A172 (cell line): ENCODE data around the gene DIS3L2. TPM values are rescaled to one million over a fixed set of nuclear protein-coding genes. Genes with fewer than 3 reads are reported as not detected.

Source experiments
- DNase-seq: peaks from one replicate; pipeline ENCODE4 v3.0.0-alpha.2; 2015; ENCODE audit warnings: low spot score
- total RNA-seq: library from RNA; depleted of rRNA; stranded (reverse); fragments of >200 nt; shearing (Covaris generic); gene quantifications from 2 replicates; pipeline ENCODE4 v1.2.3, GENCODE V29; 2014

DIS3L2 gene
- total RNA-seq, 1 experiment from 2014 or later, result 19.2 TPM

DNA sequence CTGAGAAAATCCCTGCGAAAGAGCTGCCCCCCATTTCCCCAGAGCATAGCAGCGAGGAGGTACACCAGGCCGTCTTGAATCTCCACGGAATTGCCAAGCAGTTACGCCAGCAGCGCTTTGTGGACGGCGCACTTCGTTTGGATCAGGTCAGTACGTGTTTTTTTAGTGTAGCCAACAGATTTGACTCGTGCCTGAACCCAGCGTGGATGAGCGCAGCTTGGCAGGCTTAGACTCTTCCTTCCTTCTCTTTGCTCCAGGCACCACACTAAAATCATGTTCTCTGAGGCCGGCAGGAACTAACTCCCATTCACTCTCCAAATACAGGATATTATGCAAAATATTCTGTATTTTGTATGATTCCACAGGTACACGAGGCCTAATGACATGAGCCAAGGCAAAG is 301.8 kb downstream of the DIS3L2 start:
- no peak for DNase-seq

DNA sequence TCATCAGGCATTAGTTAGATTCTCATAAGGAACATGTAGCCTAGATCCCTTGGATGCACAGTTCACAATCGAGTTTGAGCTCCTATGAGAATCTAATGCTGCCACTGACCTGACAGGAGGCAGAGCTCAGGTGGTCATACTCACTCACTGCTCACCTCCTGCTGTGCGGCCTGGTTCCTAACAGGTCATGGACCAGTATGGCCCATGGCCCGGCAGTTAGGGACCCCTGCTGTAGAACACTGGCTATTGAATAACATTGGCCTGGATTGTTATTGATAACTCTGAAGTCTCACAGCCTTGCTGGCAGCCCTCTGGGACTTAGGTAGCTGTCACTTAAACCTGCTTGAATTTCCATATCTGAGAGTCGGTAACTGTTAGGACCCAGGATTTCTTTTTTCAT is 302.6 kb downstream of the DIS3L2 start:
- DNase-seq, result no peak

DNA sequence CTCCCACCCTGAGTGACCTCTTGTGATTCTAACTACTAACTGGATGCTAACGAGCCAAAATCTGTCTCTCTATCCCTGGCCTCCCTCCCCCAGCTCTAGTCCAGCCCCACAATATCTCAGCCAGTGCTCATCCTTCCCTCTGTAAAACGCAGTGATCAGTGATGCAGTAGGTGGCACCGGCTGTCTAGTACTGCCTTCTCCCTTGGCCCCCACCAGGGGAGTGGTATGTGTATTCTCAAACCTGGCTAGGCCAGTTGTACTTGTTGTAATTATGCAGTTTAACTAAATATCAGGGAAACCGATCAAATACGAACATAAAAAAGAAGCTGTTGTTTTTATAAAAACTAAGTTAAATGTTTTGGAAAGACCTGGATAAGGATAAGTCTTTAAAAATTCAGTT is 303.8 kb downstream of the DIS3L2 start:
- DNase-seq, result no peak

DNA sequence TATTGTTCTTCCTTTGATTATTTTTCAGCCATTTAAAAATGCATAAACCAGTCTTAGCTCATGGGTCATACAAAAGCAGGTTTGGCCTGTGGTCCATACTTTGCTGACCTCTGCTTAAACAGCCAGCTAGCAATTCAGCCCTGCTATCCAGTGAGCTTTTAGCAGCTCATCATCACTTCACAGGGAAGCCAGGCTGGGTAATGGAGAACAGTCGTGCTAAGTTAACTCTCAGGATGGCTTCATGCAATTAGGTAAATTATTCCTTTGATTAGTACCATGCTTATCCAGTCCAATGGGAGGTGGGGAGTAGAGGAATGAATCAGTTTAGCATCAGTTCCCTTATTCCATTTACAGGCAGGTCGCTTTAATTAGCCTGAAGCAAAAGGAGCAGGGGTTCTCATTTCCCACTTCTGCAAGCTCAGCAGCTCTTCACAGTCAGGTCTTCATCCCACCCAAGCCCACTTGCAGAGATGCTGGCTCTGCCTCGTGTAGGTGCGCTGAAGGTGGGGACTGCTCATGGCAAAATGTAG is 307.2 kb downstream of the DIS3L2 start:
- no peak for DNase-seq

DNA sequence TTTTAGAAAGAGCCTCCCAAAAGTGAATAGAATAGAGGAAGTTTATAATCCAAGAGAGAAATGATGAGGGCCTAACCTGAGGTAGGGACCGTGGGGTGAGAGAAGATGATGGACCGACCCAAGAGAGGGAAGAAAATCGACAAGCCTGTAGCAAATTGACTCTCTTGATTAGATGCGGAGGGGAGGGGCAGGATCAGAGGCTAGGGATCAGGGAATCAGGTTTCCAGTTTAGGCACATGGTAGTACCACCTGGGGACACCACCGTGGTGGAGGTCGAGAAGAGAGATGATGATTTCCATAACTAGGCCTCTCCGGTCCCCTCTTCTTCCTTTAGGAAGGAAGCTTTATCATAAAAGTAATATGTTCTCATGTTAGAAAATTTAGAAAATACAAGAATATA is 308.4 kb downstream of the DIS3L2 start:
- no peak for DNase-seq

DNA sequence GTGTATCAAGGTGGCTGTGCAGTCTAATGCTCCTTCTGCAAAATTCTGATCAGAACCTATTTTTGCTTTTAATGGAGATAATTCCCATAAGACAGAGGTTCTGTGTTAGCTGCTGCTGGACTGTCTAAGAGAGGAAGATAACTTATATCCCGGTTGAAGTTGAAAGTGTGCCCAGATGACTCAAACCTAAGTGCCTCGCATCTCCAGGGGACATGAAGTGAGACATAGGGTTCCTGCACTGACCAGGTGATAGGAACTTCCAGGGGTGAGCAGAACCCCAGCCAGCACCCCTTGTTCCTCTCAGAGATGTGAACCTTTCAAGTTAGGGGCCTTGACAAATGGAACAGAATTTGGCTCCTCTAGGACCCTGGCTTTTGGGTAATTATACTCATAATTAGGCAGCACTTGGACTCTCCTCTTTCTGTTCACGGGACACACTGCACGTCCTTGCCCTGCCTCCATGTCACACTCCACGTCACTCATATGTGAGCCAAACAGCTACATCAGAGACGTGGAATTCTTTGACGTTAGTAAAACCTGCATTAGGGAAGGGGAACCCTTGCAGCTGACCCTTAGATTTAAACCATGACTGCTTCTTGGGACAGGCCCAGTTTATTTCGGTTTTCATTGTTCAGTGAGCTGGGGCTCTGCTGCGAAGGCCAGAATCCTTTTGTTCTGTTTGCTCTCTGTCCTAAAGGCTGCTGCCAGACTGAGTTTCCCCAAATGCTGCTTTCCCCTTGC is 312.6 kb downstream of the DIS3L2 start:
- DNase-seq, result no peak

DNA sequence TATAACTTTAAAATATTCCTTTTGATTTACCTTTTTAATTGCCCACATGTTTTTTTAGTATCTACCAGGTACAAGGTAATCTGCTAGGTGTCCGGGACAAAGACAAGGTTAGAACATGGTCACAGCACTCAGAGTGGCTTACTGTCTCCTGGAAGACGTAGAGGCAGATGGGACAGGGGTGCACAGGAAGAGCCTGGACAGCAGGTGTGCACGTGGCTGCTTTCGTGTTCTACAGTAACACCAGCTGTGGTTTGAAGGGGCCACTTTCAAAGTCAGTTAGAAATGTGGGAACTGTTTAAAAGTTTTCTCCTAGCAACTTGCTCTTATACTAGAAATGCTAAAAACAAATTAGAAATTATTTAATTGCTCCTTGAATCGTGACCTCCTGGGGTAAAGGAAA is 314.2 kb downstream of the DIS3L2 start:
- DNase-seq, result no peak

DNA sequence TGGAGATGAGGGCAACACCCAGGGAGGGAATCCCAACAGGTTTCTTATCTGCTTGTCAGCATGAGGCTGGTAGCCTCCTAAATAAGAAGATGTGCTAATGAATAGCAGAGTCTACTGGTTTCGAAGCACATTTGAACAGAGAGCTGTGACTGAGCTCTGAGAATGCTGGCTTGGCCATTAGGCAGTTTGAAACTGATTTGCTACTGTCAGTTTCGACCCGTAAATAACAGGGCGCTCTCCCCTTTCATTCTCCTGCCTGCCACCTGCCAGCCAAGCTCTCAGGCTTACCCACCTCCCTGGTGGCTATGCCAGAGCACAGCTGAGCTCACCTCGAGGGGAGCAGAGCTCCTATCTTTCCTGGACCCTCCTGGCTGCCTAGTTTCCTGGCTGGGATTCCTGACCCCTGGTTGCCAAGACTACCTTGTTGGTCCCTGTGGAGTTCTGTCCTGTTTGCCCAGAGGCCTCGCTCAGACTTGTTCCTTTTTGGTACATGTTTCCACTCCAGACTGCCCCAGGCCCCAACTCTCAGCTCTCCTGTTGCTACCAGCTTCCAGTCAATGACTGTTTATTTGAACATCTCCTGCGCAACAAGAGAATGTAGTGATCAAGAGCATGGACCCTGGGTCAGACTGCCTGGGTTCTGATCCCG is 314.7 kb downstream of the DIS3L2 start:
- DNase-seq, result no peak

DNA sequence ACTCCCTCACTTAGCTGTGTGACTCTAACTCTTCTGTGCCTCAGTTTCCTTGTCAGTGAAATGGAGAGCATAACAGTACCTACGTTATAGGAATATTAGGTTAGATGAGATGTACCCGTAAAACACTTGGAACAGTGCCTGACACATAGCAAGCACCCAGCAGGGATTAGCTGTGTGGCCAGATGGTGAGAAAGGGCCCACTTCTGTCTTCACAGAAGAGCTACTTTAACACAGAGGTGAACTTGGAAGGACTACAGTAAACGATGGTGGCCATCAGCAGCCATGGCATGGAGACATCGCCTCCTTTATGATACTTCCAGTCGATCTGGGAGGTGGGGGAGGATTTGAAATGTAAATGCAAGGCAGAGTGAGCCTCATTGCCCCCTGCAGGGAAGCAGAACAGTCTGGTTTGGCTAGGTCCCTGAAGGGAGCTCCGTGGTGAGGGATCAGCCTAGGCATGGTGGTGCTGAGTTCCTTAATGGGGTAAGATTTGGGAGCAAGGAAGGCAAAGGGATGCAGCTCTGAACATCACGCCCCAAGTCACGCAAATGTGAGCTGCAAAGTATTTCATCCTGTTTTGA is 315.3 kb downstream of the DIS3L2 start:
- no peak for DNase-seq

DNA sequence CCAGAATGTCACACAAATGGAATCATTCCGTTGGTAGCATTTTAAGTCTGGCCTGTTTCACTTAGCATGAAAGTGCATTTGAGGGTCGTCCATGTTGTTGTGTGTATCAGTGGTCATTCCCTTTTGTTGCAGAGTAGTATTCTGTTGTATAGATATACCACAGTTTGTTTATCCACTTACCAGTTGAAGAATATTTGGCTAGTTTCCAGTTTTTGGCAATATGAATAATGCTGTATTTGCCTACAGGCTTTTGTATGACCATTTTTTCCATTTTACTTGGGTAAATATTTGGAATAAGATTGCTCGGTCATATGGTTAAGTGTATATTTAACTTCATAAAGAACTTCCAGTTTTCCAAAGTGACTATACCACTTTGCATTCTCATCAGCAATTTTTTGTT is 317.0 kb downstream of the DIS3L2 start:
- DNase-seq, result no peak

DNA sequence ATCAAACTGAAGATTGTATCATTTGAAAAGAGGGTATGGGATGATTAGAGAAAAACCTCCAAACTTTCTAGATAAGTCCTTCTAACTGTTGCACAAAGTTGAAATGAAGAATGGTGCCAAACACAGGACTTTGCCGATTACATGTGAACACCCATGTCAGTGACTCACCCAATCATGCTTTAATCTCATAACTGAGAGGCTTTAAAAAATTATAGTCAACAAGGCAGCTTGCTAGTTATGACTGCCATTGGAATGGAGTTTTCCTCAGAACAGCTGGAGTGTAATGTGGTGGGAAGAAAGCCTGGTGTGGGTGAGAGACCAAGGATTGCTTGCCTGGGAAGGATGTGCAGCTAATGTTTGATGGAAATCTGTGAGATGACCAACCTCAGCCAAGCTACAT is 318.8 kb downstream of the DIS3L2 start:
- no peak for DNase-seq

DNA sequence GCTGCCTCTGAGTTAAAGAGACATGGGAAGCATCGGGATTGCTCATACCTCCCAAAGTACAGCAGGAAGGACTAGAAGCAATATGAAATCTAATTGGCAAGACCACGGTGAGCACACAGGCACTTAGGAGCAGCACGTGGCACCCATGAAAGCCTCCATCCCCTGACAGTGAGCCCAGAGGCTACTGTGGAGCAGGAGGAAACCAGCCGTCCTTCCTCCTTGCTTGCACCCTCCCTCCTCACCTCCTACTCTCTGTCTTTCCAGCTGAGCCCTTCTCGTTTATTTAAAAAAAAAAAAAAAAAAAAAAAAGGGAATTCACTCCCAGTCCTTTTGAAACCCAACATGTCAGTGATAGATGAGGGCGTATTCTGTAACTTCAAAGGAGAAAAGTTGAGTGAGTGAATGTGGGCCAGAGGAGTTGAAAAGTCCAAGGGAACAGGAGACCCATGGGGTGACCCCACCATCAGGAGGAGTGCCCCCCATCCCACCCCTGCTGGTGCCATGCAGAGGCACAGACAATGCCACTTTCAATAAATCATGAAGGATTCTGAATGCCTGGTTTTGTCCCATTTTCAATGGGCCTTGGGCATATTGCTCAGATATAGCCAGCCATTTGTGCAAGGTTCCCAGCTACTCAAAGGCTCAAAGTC is 320.5 kb downstream of the DIS3L2 start:
- DNase-seq, result no peak

DNA sequence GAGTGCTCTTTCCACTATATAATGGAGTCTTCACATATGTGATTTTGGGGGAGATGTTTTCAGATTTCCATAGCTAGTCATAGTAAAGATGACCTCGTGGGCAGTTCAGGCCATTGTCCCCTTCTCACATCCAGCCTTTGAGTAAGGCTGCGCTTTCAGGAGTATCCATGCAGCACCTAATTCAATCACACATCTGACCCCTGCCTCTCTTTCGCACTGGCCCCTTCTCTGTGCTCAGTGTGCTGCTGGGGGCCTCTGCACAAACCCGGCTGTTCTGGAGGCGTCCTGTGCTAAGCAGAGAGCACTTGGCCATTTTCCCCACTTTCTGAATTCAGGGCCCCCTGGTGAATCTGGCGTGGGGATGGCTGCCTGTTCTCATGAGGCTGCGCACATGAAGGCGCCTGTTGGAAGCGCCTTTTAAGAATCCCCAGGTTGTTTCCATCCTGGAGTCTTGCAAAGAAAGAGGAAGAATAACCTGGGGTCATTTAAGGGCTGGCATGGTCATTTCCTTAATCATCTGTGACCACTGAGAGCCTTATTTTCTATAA is 321.1 kb downstream of the DIS3L2 start:
- DNase-seq, result no peak

DNA sequence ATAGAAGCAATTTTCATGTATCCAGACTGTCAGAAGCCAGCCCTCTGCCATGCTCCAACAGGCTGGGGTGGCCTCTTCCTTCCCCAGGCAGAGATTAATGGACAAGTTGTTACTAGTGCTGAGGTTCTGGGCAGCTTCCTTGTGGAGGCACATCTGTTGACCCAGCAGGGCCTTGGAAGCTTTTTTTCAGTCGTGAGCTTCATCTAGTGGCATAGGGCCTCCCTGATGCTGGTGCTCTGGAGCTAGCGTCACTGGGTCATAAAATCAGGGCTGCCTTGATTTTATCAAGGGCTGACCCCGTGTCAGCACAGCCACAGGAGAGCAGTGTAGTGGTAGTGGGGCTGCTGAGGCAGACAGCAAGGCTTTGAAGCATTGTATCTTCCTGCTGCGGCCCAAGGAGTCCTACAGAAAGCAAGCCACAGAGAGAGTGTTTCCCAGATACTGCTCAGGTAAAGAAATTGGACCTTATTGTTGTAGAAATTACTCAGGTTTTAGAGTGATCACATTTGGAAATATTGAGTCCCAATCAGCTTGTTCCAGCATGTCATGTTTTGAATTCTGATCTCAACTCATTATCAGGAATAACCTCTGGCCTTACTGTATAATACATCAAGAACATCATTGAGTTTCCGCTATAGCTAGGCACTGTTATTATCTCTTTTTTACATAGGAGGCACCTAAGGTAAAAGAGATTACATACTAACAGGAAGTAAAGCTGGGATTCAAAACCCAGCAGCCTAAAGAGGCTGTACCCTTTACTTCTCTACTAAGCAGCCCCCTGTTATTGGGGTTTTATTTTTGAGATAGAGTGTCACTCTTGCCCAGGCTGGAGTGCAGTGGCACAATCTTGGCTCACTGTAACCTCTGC is 324.7 kb downstream of the DIS3L2 start:
- no peak for DNase-seq

DNA sequence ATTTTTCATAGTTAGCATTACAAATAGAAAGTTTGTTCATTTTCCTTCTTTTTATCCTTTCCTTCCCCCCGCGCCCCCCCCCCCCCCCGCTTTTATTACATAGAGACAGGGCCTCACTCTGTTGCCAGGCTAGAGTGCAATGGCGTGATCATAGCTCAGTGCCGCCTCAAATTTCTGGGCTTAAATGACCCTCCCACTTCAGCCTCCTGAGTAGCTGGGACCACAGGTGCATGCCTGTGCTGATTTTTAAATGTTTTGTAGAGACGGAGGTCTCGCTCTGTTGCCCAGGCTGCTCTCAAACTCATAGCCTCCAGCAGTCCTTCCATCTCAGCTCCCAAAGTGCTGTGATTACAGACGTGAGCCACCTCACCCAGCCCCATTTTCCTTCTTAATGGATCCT is 325.8 kb downstream of the DIS3L2 start:
- no peak for DNase-seq

DNA sequence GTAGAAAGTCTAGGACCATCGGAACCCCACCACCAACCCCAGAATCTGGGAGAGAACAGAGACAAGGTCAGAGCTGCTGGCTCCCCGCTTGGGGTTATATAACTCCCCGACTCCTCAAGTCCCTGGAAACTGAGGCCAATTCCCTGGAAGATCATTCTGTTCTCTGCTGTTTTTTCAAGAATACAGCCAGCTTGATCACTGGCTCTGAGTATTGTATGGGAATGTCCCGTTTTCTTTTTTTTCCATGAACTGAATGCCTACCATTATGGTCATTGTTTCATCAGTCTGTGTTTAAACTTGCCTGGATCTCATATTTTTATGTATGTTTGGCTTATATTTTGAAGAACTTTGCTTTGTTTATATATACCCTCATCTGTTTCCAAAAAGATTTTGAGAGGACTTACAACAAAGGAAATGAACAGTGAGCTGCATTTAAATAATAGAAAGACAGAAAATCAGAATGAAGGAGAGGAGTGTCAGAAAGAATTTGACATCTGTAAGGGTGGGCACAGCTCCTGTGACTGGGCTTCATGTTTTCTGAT is 327.0 kb downstream of the DIS3L2 start:
- no peak for DNase-seq

DNA sequence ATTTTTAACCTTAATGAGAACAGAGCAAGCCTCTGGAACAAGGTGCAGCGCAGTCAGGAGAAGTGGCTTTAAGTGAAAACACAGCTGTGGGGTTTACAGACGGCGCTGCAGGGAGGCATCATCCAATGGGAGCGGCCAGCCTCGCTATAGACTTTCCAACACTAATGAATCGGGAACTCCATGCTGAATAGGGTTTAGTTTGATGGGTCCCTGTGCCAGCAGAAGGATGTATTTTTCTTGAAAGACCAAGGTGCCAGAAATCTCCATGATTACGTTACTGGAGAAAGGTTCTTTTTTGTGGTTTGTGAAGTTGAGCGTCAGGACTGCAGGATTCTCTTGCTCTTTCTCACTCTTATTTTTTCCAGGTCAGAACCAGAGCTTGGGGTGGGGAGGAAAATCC is 329.2 kb downstream of the DIS3L2 start:
- DNase-seq, result no peak

DNA sequence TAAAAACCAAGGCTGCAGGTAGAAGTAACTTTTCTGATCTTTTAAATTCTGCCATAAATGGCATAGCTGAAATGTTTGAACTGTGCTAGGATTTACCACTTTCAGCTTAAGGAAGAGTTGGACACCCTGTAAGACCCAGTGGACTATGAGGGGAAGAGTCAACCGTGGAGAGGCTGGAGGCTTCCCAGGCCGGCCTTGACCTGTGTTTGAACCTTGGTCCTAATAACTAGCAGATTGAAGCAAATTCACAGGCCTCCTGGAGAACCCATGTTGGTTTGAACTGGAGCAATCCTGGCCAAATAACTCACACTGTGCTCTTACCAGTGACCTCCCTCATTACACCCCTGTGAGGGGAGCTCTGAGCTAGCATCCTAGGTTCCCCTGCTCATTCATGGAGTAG is 329.8 kb downstream of the DIS3L2 start:
- DNase-seq, result no peak

DNA sequence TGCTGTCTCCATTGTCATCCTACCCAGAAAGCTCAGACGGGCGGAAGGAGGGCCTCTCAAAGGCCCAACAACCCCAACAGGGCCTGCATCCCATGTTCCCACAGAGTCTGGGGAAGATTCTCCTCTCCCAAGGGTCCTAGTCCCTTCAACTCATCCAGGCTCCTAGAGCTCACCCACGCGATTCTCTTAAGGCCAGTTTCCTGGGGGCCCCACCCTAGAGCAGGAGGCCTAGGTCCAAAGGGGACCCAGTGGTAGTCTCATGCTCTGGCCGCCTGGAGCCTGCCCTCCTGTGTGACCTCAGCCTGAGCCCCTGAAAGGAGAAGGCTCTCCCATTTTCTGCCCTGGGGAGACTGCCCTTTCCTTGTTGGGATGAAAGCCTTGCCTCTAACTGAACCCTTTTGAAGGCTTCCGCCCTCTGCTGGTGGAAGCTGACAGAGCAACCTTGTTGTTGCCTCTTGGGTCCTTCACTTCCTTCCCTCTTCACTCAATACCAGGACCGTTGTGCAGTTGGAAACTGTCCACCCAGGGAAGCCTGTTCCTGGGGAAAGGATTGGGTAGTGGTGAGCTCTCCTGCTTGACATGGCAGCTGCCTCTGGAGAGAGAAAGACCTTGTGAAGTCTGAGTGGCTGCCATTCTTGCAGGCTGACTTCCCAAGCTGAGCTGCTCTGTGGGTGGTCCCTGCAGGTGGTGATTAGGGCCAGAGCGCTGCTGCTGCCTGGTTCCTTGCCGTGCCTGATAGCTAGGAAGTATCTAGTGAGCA is 331.1 kb downstream of the DIS3L2 start:
- peak; percentile 60 for DNase-seq

DNA sequence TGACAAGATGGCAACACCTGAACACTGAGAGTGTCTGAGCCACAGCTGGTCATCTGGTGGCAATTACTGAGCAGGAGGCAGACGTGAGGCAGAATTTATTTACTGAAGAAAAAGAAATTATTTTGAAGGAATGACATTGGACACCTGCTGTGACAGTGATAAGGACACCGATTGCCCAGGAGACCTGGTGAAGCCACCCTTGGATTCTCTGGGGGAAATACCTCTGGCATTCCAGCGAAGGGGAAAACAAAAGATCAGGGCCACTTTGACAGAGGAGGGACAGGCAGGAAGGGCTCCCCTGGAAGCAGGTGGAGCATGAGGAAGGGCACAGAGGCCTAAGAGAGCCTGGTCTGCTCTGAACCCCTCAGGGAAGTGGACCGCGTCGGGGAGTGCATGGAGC is 331.7 kb downstream of the DIS3L2 start:
- no peak for DNase-seq
